Diencephalon (tissue), 1 donor: ENCODE measurements around the gene OR8J3. TPM values are rescaled to one million over a fixed set of nuclear protein-coding genes. Genes with fewer than 3 reads are reported as not detected.

Source experiments
- small RNA-seq: library from RNA; depleted of rRNA; stranded (forward); fragments of <200 nt; gene quantifications from one replicate; pipeline ENCODE3, GENCODE V24; 2014
- total RNA-seq: library from RNA; depleted of rRNA; stranded (reverse); fragments of >200 nt; gene quantifications from one replicate; pipeline ENCODE4 v1.2.3, GENCODE V29; 2014

The OR8J3 gene, protein sequence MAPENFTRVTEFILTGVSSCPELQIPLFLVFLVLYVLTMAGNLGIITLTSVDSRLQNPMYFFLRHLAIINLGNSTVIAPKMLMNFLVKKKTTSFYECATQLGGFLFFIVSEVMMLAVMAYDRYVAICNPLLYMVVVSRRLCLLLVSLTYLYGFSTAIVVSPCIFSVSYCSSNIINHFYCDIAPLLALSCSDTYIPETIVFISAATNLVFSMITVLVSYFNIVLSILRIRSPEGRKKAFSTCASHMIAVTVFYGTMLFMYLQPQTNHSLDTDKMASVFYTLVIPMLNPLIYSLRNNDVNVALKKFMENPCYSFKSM
- not detected for total RNA-seq

DNA sequence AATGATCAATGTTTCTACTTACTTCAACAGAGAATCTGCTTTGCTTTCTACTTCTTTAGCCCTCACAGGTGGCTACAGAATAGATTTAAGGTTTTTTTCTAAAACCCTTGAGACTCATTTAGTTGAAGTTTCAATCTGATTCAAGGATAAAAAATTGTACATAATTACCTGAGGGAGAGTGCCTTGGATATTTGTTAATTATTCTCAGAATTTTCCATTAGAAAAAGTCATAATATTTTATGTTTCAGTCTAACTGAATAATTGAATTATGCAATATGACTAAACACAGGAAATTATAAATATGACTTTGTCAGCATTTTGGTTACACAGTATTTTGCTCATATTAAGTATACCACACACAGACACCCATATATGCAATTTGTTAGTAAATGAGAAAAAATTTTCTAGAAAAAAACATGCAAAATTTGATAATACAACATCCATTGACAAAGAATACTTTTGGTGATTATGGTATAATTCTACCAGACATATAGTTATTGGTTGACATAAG is at the start of gene OR8J3:
Gene OR8J3, minus strand, starts transcription at position 51 of the 511 bp plus-strand sequence. CDS start 2,483 bp downstream, outside the sequence.

DNA sequence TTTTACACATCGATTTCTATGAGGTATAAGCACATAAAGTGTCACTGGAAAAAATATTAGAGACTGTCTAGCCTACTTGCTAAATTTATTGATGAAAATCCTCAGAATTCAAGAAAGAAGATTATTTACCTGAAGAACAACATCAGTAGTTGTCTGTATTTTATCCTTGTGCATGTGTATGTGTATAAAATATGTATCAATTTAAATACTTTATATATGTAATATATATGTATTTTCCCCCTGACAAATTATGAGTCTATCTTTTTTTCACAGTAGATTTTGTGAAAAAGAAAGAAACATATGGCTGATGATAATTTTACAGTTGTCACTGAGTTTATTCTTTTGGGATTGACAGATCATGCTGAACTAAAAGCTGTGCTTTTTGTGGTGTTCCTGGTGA is 36.3 kb upstream of the OR8J3 start, which contains the start of gene OR5J2:
Gene OR5J2, plus strand, starts transcription at position 301 of the 400 bp plus-strand sequence. Its CDS starts 0 bp downstream, at position 301.

DNA sequence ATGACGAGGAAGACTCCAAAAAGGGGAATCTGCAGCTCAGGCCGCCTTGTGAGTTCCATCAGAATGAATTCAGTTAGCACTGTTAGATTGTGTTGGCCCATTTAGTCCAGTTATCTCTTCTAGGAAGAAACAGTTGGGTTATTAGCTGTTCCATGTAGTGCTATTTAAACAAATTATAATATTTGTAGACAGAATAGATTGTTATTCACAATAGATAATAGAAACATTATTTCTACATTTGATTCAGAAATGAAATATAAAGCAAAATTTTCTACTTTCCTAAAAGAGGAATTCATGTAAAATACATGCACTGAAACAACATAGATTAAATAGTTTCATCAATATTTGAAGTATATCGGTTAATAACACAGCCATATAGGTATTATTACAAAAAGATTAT is 20.2 kb upstream of the OR8J3 start, which contains the start of gene OR8K5:
Gene OR8K5, minus strand, starts transcription at position 101 of the 400 bp plus-strand sequence. Its CDS starts 0 bp downstream, at position 101.

DNA sequence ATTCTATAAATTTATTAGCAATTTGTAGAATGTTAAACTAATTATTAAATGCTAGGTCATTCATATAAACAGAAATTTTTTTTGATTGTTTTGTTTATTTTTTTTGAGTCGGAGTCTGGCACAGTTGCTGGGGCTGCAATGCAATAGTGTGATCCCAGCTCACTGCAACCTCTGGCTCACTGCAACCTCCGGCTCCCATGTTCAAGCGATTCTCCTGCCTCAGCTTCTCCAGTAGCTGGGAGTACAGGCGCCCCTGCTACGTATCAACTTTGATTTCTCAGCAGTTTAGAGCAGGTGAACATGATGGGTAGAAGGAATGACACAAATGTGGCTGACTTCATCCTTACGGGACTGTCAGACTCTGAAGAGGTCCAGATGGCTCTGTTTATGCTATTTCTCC is 17.9 kb downstream of the OR8J3 start, which contains the start of gene OR8H3:
Gene OR8H3, plus strand, starts transcription at position 301 of the 400 bp plus-strand sequence. Its CDS starts 0 bp downstream, at position 301.

DNA sequence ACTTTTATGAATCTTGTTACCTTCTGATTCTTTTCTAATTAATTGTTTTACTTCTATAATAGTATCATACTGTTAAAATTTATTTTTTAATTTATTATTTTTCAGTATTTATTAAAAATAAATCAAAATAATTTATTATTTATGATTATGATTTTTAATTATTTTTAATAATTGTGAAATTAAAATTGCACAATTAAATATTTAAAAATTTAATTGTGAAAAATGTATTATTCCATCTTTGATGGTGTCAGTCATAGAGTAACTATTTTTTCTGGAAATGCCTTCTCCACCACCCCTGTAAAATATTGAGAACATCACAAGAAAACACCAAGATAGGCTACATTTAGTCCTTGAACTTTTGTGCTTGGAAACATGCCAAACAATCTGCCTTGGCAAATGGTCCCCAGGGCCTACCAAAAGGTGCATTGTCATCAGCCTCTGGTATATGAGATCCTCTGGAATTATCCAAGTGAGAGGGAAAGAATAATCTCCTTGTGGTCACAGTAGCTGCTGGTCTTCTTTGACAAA is 36.7 kb downstream of the OR8J3 start, which contains the start of gene OR8H2:
Gene OR8H2, plus strand, starts transcription at position 478 of the 528 bp plus-strand sequence. CDS start 1,356 bp downstream, outside the sequence.

DNA sequence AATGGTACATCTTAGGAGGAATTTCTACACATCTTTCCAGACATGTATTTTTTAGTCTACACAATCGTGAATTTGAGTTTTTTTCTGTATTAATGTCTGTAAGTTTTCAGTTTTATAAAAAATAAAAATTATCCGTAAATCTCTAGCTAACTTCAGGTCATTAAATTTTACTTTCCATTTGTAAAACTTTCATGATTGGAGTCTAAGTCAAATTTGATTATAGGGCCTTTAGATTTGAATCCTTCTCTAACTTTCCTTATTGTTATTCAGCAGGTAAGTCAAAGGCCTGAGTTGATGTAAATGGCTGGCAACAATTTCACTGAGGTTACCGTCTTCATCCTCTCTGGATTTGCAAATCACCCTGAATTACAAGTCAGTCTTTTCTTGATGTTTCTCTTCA is 47.0 kb downstream of the OR8J3 start, which contains the start of gene OR8I2:
Gene OR8I2, plus strand, starts transcription at position 301 of the 400 bp plus-strand sequence. Its CDS starts 0 bp downstream, at position 301.

Small RNA genes lying within 50 kb of the gene (small RNA-seq; reads per million reads assigned to genes)
- not detected for gene OR8I4P

Other genes with a start within 250 kb of the OR8J3 start
- not detected for gene OR5W2, start 225.6 kb downstream of the OR8J3 start, total RNA-seq
- not detected for gene OR5I1, start 203.8 kb downstream of the OR8J3 start, total RNA-seq
- not detected for gene OR10AG1, start 170.3 kb downstream of the OR8J3 start, total RNA-seq
- not detected for gene OR5F1, start 145.6 kb downstream of the OR8J3 start, total RNA-seq
- not detected for gene OR5AS1, start 112.5 kb downstream of the OR8J3 start, total RNA-seq
- gene OR8I2, start 46.9 kb downstream of the OR8J3 start, total RNA-seq, result not detected
- not detected for gene OR8H2, start 36.5 kb downstream of the OR8J3 start, total RNA-seq
- gene OR8H3, start 17.8 kb downstream of the OR8J3 start, total RNA-seq, result not detected
- gene OR8K5, start 20.1 kb upstream of the OR8J3 start, total RNA-seq, result not detected
- gene OR5J2, start 36.4 kb upstream of the OR8J3 start, total RNA-seq, result not detected
- not detected for gene OR5T2, start 94.1 kb upstream of the OR8J3 start, total RNA-seq
- not detected for gene OR5T3, start 112.1 kb upstream of the OR8J3 start, total RNA-seq
- not detected for gene OR5T1, start 134.0 kb upstream of the OR8J3 start, total RNA-seq
- not detected for gene OR8H1, start 152.1 kb upstream of the OR8J3 start, total RNA-seq
- gene OR8K3, start 174.9 kb upstream of the OR8J3 start, total RNA-seq, result not detected
- not detected for gene OR8K1, start 205.8 kb upstream of the OR8J3 start, total RNA-seq
- not detected for gene OR8J1, start 214.1 kb upstream of the OR8J3 start, total RNA-seq
- gene OR8U1, start 235.4 kb upstream of the OR8J3 start, total RNA-seq, result not detected